ENCODE results near the gene FAM118B.
"Not testable (repeated sequence)": the region's sequence is repeated elsewhere in the genome, so short reads cannot be mapped to it uniquely, and the experiment has no call there.

The FAM118B gene

DNA sequence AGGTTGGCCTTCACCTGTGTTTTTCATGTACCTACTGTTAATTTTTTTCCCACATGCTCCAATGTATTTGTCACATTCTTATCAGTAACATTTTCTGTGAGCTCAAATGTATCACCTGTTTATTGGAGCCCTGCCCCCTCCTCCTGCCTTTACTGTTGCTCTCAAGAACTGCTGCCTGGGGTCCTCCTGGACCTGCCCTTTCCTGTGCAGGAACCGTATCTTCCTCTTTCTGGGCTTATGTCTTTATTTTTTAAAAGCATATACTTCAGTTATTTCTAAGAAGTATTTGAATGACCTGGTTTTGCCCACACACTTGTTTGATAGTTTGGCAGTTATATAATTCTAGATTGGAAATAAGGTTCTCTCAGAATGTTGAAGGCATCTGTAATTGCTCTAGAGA, 5.9 kb downstream of the FAM118B start:
- no peak for DNase-seq (ENCODE audit: low read depth in 1 of 2, low spot score in 1 of 2)

GRCh38 chr11:126219547-126219946, 8.0 kb downstream of the FAM118B start:
- DNase-seq (ENCODE audit: low read depth in 1 of 2, low spot score in 1 of 2), result no peak

- no peak for DNase-seq (ENCODE audit: low read depth in 1 of 2, low spot score in 1 of 2)
Measured at GRCh38 chr11:126224647-126225294, 13.2 kb downstream of the FAM118B start.

- no peak for DNase-seq (ENCODE audit: low read depth in 1 of 2, low spot score in 1 of 2)
Measured at GRCh38 chr11:126225295-126225665, 13.7 kb downstream of the FAM118B start.

DNA sequence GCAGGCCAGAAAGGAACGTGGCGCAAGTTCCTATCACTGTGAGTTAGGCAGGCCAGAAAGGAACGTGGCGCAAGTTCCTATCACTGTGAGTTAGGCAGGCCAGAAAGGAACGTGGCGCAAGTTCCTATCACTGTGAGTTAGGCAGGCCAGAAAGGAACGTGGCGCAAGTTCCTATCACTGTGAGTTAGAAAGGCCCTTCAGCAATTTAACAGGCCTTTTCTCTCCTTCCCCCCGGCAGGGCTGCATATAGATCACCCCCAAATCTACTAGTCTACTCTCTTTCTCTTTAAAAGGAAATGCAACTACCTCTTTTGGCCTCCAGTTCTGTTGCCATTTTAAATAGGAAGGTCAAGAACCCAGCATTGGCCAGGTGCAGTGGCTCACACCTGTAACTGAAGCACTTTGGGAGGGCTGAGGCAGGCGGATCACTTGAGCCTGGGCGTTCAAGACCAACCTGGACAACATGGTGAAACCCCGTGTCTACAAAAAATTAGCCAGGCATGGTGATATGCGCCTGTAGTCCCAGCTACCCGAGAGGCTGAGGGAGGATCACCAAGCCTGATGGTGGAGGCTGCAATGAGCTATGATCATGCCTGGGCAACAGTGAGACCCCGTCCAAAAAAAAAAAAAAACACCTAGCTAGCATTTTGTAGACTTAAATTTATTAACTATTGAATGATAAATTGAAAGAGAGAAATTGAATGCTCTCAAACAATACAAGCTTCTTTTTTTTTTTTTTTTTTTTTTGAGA, 14.9 kb downstream of the FAM118B start:
- DNase-seq (ENCODE audit: low read depth in 1 of 2, low spot score in 1 of 2), result no peak

- DNase-seq (ENCODE audit: low read depth in 1 of 2, low spot score in 1 of 2), result no peak
Measured at GRCh38 chr11:126229858-126230540, 18.4 kb downstream of the FAM118B start.

DNA sequence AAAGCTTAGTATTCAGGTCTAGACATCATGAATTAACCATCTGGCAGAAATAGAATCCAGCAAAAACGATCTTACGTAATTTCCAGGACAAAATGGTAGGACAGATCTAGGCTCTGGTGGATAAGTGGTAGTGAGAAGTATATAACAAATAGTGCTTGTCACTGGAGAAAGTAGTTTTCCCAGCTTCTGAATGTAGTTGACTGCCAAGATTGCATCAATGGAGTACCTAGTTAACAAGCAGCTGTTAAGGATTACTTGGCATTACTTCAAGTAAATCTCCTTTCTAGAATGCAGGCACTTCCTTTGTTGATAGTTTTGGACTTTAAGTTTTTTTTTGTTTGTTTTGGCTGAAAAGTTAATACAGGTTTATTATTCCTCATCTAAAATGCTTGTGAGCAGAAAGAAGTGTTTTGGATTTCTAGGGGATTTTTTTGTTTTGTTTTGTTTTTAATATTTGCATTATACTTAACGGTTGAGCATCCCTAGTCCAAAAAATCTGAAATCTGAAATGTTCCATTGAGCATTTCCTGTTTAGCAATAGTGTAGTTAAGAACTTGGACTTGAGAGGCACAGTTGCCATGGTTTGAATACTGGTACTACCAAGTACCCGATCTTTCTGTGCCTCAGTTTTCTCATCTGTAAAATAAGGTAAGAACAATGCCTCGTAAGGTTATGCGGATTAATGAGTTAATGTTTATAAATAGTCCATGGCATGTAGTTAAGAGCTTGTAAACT, 20.3 kb downstream of the FAM118B start:
- DNase-seq (ENCODE audit: low read depth in 1 of 2, low spot score in 1 of 2), result no peak

- no peak for DNase-seq (ENCODE audit: low read depth in 1 of 2, low spot score in 1 of 2)
Measured at GRCh38 chr11:126232683-126233082, 21.1 kb downstream of the FAM118B start.

GRCh38 chr11:126233391-126233790, 21.8 kb downstream of the FAM118B start:
- DNase-seq (ENCODE audit: low read depth in 1 of 2, low spot score in 1 of 2), result no peak

DNA sequence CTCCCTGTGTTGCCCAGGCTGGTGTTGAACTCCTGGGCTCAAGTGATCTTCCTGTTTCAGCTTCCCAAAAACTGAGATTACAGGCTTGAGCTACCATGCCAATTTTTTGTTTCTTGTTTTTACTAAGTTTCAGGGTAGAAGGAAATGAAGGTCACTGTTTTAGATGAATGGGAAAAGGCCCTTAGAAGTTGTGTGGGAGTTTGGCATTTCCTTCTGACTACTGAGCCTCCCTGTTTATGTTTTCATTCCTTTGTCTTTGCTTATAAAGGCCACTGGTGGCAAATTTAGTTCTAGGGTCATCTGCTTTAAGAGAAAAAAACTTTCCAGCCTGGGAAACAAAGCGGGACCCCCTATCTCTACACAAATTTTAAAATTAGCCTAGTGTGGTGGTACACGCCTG, 35.1 kb downstream of the FAM118B start:
- no peak for DNase-seq (ENCODE audit: low read depth in 1 of 2, low spot score in 1 of 2)

DNA sequence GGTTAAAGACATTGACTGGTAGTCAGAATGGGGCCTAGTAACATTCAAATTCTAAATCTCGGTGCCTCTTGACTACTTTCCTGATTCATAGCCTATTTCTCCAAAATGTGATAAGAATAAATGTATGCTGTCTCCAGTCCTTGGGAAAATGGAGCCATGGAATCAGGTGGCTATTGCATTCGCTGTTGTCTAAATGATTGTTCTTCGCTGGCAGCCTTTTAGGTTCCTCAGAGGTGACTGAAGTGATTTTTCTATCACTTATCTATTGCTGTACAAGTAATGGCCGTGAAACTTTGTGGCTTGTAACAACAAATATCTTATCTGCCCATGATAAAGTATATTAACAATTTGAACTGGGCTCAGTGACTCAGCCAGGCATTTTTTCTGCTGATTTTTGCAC, 41.7 kb downstream of the FAM118B start:
- no peak for DNase-seq (ENCODE audit: low read depth in 1 of 2, low spot score in 1 of 2)

DNA sequence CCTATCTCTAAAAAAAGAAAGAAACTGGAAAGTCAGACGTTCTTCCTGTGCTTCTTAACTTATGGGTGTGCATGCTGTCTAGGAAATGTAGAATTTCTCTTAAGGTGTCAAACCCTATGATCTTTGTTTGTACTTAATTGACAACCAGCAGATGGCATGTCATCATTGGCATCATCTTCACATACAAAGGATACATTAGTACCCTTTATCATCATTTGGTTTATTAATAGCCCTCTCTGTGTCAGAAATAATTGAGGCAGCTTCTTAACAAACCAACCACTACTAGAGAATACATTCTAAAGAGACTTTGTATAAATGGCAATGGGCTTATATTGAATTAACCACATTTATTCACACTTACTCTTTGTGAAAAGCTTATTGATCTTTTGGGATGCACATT, 43.2 kb downstream of the FAM118B start:
- DNase-seq (ENCODE audit: low read depth in 1 of 2, low spot score in 1 of 2), result no peak

- DNase-seq (ENCODE audit: low read depth in 1 of 2, low spot score in 1 of 2), result not testable (repeated sequence)
Measured at GRCh38 chr11:126255507-126255906, 43.9 kb downstream of the FAM118B start.

GRCh38 chr11:126256216-126256615, 44.6 kb downstream of the FAM118B start:
- no peak for DNase-seq (ENCODE audit: low read depth in 1 of 2, low spot score in 1 of 2)

GRCh38 chr11:126257144-126257543, 45.6 kb downstream of the FAM118B start:
- DNase-seq (ENCODE audit: low read depth in 1 of 2, low spot score in 1 of 2), result no peak

DNA sequence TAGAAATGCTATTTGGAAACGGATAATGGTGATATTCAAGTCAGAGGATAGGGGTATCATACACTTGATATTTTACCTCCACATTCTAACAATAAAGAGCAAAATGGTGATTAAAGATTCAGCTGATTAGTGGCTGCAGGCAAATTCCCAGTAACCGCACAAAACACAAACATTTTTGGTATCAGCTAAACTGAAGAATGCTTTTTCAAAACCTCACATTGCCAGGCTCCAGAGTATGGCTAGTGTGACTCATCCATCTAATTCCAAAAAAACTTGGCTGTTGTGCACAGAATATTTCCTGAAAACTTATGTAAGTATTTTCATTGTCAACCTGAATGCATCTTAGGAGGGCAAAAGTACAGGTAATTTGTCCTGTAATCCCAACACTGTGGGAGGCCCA, 46.2 kb downstream of the FAM118B start:
- no peak for DNase-seq (ENCODE audit: low read depth in 1 of 2, low spot score in 1 of 2)

DNA sequence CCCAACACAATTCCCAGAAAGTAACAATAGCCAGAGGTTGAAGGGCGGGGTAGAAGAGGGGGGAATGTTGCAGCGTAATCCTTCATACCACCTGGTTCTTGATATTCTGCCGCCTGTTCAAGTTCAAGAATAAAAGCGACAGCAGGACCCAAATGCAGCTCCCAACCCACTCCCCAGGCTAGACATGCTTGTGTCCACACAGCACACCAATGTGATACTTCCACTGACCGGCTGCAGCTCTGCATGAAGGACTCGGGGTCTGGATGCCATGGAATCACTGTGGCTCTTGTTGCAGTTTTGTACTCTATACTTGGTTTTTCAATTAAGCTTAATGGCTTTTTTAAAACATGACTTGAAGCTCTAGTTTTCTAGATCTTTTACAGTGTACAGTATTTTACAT, 50.6 kb downstream of the FAM118B start:
- no peak for DNase-seq (ENCODE audit: low read depth in 1 of 2, low spot score in 1 of 2)

- no peak for DNase-seq (ENCODE audit: low read depth in 1 of 2, low spot score in 1 of 2)
Measured at GRCh38 chr11:126263489-126263888, 51.9 kb downstream of the FAM118B start.

DNA sequence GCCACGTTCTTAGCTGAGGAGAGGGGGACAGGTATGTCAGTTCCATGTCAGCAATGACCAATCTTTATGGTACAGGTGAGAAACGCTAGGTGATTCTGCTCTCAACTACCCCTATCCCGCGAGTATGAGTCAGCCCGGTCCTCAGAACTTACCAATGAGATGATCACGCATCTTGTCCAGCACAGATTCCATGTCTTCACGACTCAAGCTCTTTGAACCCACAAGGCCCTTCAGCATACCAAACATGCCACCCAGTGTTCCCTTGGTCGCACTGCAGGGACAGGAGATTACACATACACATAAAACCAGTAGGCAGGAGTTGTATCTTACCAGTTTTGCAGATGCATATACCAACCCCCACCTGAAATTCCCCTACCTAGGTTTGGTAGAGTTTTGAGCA, 54.2 kb downstream of the FAM118B start:
- no peak for DNase-seq (ENCODE audit: low read depth in 1 of 2, low spot score in 1 of 2)

DNA sequence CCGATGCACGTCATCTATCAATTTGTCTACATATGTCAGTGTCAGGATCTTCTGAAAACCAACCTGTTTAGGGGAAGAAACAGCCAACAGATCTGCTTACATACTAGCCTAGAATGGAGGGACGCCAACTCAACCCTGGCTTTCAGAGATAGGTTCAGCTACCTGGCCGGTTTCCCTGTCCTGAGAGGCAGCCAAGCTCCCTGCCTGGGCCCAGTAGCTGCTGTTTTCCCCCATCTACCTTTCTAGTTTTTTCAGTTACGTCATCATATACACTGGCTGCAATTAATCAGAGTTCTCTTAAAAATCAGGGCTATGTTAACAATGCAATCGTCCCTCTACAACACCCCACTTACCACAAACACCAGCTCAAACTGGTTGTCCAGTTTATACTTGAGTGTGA, 56.1 kb downstream of the FAM118B start:
- DNase-seq (ENCODE audit: low read depth in 1 of 2, low spot score in 1 of 2), result no peak

DNA sequence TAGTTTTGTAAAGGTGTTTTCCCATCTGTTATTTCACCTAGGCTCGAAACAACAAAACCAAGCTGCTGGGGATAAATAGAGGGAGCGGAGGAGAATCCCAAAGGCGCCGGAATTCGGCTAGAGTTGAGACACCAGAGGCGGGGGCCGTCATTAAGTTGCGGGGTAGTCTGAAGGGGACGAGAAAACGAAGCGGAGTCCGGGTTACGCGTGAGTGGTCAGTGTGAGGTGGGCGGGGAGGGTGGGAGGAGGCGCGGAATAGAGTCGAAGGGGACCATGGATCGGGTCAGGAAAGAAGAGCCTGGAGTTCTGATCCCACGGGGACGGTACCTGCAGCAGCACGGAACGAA, 56.8 kb downstream of the FAM118B start:
- no peak for DNase-seq (ENCODE audit: low read depth in 1 of 2, low spot score in 1 of 2)
